ENCODE results near the gene ADAM23. TPM values are rescaled to one million over a fixed set of nuclear protein-coding genes. Genes with fewer than 3 reads are reported as not detected.

ADAM23 gene
- total RNA-seq, 1 donor from 2014 or later: 3.7 TPM

DNA sequence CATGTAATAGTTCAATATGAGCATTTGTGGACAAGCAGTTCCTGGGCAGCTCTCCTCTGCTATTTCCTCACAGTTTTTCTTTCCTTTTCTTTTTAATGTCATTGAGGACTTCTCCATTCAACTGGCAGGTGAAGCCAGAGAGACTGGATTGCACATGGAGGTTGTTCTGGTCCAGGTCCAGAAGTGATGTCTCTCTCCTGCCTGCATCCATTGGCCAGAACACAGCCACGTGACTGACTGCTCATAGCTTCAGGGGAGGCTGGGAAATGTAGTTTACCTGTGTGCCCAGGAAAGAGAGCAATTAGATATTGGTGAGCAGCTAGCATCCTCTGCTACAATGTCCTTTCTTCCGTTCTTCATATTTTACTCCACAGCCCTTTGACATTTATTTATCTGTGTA lies 20.2 kb upstream of the ADAM23 start:
- H3K27ac ChIP-seq (ENCODE audit: low read depth, low read length): no peak overlapping the region
- no peak overlapping the region for H3K4me3 ChIP-seq (ENCODE audit: low read length in 3 of 3)
- H3K36me3 ChIP-seq (ENCODE audit: control insufficient read depth in 3 of 3, insufficient read depth in 3 of 3, low read length in 3 of 3): no peaks in the 10 kb centered on the region
- no peaks in the 10 kb centered on the region for H3K27me3 ChIP-seq (ENCODE audit: control insufficient read depth in 3 of 3, insufficient read depth in 3 of 3, low read length in 3 of 3)
- no peak overlapping the region for H3K9ac ChIP-seq (ENCODE audit: low read depth in 1 of 3, low read length in 3 of 3)
- no peaks in the 10 kb centered on the region for H3K9me3 ChIP-seq (ENCODE audit: control insufficient read depth in 3 of 3, low read length in 3 of 3)
- H3K4me1 ChIP-seq (ENCODE audit: control insufficient read depth in 3 of 3, insufficient read depth in 3 of 3, low read length in 3 of 3): no peaks in the 10 kb centered on the region

DNA sequence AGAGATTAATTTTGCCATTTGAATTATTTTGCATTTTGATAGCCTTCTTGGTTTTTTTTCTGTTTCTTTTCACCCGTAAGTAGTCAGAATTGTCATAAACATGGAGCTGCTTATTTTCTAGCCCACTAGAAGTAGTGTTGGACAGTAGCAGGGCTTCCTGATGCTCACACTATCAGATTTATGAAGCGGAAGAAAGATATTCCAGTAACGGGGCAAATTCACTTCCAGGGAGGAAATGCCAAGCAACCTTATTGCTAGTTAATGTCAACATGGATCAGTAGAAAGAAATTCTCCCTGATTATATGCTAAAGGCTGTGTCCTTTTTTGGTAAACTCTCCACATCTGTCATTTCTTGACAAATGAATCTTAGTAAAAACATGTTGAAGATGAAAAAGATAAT lies 19.2 kb upstream of the ADAM23 start:
- Histone ChIP-seq H3K27ac (ENCODE audit: low read depth, low read length) (no peak overlapping the region), H3K9ac (ENCODE audit: low read depth in 1 of 3, low read length in 3 of 3) (no peak overlapping the region), H3K9me3 (ENCODE audit: control insufficient read depth in 3 of 3, low read length in 3 of 3) (no peaks in the 10 kb centered on the region), H3K4me1 (ENCODE audit: control insufficient read depth in 3 of 3, insufficient read depth in 3 of 3, low read length in 3 of 3) (no peaks in the 10 kb centered on the region), H3K27me3 (ENCODE audit: control insufficient read depth in 3 of 3, insufficient read depth in 3 of 3, low read length in 3 of 3) (no peaks in the 10 kb centered on the region), H3K36me3 (ENCODE audit: control insufficient read depth in 3 of 3, insufficient read depth in 3 of 3, low read length in 3 of 3) (no peaks in the 10 kb centered on the region), H3K4me3 (ENCODE audit: low read length in 3 of 3) (no peak overlapping the region)

DNA sequence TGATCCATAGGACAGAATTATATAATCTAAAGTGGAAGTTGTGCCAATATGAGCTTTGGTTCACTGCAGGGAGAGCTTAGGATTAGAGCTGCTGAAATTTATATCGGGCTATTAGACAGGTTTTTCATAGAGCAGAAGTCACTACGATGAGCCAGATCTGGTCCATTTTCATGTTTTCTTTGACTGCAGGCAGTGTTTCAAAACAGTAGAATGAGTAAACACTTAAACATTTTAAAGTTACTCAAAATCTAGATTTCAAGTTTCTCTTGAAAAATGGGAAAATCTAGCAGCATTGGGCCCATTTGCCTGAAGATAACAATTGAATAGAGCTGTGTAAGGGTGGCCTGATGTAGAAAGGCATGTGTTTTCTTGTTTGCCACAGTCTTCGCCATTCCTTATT lies 14.5 kb upstream of the ADAM23 start:
- Histone ChIP-seq H3K36me3 (ENCODE audit: control insufficient read depth in 3 of 3, insufficient read depth in 3 of 3, low read length in 3 of 3) (no peaks in the 10 kb centered on the region), H3K9ac (ENCODE audit: low read depth in 1 of 3, low read length in 3 of 3) (no peak overlapping the region), H3K27ac (ENCODE audit: low read depth, low read length) (no peak overlapping the region)

DNA sequence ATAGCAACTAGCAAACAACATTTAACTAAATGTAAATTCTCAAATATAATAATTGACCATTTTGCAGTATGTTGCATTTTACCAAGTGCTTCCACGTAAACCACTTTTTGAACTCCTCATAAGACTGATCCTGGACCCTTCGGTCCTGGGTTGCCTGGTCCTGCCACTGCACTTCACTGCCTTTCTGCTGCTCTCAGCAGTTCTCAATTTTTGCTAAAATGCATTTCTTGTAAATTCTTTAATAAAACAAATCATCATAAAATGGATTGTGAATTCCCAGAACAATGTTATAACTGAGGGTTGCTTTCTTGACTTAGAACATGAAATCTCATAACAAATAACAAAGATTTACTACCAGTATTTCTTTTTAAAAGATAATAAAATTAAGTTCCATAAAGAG lies 12.9 kb upstream of the ADAM23 start:
- Histone ChIP-seq H3K9ac (ENCODE audit: low read depth in 1 of 3, low read length in 3 of 3) (no peak overlapping the region), H3K4me3 (ENCODE audit: low read length in 3 of 3) (no peak overlapping the region), H3K36me3 (ENCODE audit: control insufficient read depth in 3 of 3, insufficient read depth in 3 of 3, low read length in 3 of 3) (no peaks in the 10 kb centered on the region), H3K4me1 (ENCODE audit: control insufficient read depth in 3 of 3, insufficient read depth in 3 of 3, low read length in 3 of 3) (no peaks in the 10 kb centered on the region), H3K27ac (ENCODE audit: low read depth, low read length) (no peak overlapping the region), H3K9me3 (ENCODE audit: control insufficient read depth in 3 of 3, low read length in 3 of 3) (no peaks in the 10 kb centered on the region), H3K27me3 (ENCODE audit: control insufficient read depth in 3 of 3, insufficient read depth in 3 of 3, low read length in 3 of 3) (peaks cover 0 to 2% (median 0%) of the 10 kb centered on the region in 3 donors)

More for the DNA sequence above, 14.5 kb upstream of the ADAM23 start:
- Histone ChIP-seq H3K4me3 (ENCODE audit: low read length in 3 of 3) (no peak overlapping the region), H3K9me3 (ENCODE audit: control insufficient read depth in 3 of 3, low read length in 3 of 3) (no peaks in the 10 kb centered on the region), H3K27me3 (ENCODE audit: control insufficient read depth in 3 of 3, insufficient read depth in 3 of 3, low read length in 3 of 3) (peaks cover 0 to 2% (median 0%) of the 10 kb centered on the region in 3 donors), H3K4me1 (ENCODE audit: control insufficient read depth in 3 of 3, insufficient read depth in 3 of 3, low read length in 3 of 3) (no peaks in the 10 kb centered on the region)

DNA sequence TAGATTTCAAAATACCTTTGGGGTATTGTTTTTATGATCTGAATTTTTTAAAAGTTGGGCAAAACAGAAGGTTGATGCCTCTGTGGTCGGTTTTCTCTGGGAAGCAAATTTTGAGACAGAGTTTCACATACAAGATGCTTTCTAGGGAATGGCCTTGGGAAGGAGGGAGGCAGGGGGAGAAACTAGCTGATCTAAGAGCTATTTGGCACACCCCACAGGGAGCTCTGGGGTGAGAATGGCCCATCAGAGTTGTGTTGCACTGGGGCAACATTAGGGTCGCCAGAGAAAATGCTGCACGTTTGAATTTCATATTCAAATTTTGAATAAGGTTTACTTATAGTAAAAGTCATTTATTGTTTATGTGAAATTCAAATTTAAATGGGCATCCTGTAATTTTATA lies 11.9 kb upstream of the ADAM23 start:
- peaks cover 0 to 2% (median 0%) of the 10 kb centered on the region in 3 donors for H3K27me3 ChIP-seq (ENCODE audit: control insufficient read depth in 3 of 3, insufficient read depth in 3 of 3, low read length in 3 of 3)
- H3K4me1 ChIP-seq (ENCODE audit: control insufficient read depth in 3 of 3, insufficient read depth in 3 of 3, low read length in 3 of 3): no peaks in the 10 kb centered on the region
- H3K27ac ChIP-seq (ENCODE audit: low read depth, low read length): no peak overlapping the region
- H3K9ac ChIP-seq (ENCODE audit: low read depth in 1 of 3, low read length in 3 of 3): no peak overlapping the region
- H3K4me3 ChIP-seq (ENCODE audit: low read length in 3 of 3): no peak overlapping the region
- no peaks in the 10 kb centered on the region for H3K9me3 ChIP-seq (ENCODE audit: control insufficient read depth in 3 of 3, low read length in 3 of 3)
- H3K36me3 ChIP-seq (ENCODE audit: control insufficient read depth in 3 of 3, insufficient read depth in 3 of 3, low read length in 3 of 3): no peaks in the 10 kb centered on the region

DNA sequence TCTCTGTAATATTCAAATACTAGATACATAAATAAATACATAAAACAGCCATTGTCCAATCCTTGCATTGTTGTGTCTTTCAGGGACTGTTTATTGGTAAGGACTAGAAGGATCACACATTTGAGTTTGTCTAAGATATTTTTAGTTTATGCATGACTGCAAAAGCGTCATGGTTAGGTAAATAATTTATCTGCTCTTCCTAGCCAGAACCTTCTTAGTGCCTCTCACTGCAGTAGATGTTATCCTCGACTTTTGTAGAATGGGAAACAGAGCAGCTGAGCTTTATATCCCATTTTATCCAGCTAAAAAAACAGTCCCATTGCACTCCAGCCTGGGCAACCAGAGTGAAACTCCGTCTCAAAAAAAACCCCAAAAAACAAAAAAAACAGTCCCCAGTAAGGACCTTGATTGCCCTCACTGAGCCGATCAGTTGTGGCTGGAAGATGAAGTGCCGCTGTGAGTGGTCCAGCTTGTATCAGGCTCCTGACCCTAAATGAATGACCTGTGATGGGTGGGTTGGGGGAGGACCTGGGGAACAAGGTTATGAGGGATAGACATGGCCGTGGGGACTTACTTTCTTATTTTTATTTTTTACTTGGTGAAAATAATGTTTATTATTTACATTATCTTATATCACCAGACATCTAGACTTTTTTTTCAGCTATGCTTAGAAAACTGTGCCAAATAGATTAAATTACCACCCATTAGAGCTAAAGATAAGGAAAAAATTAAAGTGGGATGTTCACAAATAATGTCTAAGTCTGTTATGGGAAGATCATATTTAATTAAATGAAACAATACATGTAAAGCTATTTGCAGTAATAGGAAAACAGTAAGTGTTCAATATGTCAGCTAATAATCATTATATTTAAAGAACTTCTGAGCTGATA lies 10.9 kb upstream of the ADAM23 start:
- Histone ChIP-seq H3K36me3 (ENCODE audit: control insufficient read depth in 3 of 3, insufficient read depth in 3 of 3, low read length in 3 of 3) (no peaks in the 10 kb centered on the region), H3K4me1 (ENCODE audit: control insufficient read depth in 3 of 3, insufficient read depth in 3 of 3, low read length in 3 of 3) (no peaks in the 10 kb centered on the region), H3K27ac (ENCODE audit: low read depth, low read length) (no peak overlapping the region), H3K27me3 (ENCODE audit: control insufficient read depth in 3 of 3, insufficient read depth in 3 of 3, low read length in 3 of 3) (peaks cover 0 to 2% (median 0%) of the 10 kb centered on the region in 3 donors), H3K9me3 (ENCODE audit: control insufficient read depth in 3 of 3, low read length in 3 of 3) (no peaks in the 10 kb centered on the region), H3K4me3 (ENCODE audit: low read length in 3 of 3) (no peak overlapping the region), H3K9ac (ENCODE audit: low read depth in 1 of 3, low read length in 3 of 3) (no peak overlapping the region)

DNA sequence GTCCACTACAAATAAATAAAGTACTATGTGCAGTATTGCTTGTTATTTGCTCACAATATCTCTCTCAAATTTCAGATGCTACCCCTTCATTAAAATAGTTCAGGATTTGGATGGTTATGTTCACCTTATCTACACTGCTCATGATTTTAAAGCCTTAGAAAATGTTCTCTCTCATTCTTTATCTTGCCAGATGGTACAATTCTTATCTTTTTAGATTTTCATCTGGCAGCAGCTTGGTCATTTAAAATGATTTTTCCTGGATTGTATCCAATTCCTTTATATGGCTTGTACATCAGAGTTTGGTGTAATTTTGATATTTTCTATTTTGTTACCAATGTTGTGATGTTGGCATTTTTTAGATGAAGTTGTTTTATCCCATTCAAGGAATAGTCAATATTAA lies 10.1 kb upstream of the ADAM23 start:
- Histone ChIP-seq H3K27ac (ENCODE audit: low read depth, low read length) (no peak overlapping the region), H3K27me3 (ENCODE audit: control insufficient read depth in 3 of 3, insufficient read depth in 3 of 3, low read length in 3 of 3) (peaks cover 0 to 2% (median 0%) of the 10 kb centered on the region in 3 donors), H3K4me3 (ENCODE audit: low read length in 3 of 3) (no peak overlapping the region), H3K36me3 (ENCODE audit: control insufficient read depth in 3 of 3, insufficient read depth in 3 of 3, low read length in 3 of 3) (no peaks in the 10 kb centered on the region), H3K9me3 (ENCODE audit: control insufficient read depth in 3 of 3, low read length in 3 of 3) (no peaks in the 10 kb centered on the region), H3K4me1 (ENCODE audit: control insufficient read depth in 3 of 3, insufficient read depth in 3 of 3, low read length in 3 of 3) (no peaks in the 10 kb centered on the region), H3K9ac (ENCODE audit: low read depth in 1 of 3, low read length in 3 of 3) (no peak overlapping the region)

DNA sequence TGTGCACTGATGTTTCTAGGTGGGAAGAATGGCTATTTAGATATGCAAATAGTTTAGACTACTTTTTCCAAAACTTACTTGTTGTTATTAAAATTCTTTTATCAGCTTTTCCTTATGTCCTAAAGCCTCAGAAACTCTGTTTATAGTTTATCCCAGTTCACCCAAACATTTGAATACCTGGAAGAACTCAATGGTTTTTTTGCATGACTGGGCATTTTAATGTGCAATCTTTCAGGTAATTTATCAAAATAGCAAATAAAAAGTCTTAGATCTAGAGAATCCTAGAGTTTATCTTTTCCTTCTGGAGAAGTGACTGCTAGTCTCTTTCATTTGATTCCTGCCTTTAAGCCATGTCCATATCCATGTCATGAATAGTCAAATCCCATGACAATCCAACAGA lies 9.6 kb upstream of the ADAM23 start:
- Histone ChIP-seq H3K4me1 (ENCODE audit: control insufficient read depth in 3 of 3, insufficient read depth in 3 of 3, low read length in 3 of 3) (no peaks in the 10 kb centered on the region), H3K27ac (ENCODE audit: low read depth, low read length) (no peak overlapping the region), H3K27me3 (ENCODE audit: control insufficient read depth in 3 of 3, insufficient read depth in 3 of 3, low read length in 3 of 3) (peaks cover 0 to 2% (median 0%) of the 10 kb centered on the region in 3 donors), H3K36me3 (ENCODE audit: control insufficient read depth in 3 of 3, insufficient read depth in 3 of 3, low read length in 3 of 3) (no peaks in the 10 kb centered on the region), H3K9me3 (ENCODE audit: control insufficient read depth in 3 of 3, low read length in 3 of 3) (no peaks in the 10 kb centered on the region), H3K4me3 (ENCODE audit: low read length in 3 of 3) (no peak overlapping the region), H3K9ac (ENCODE audit: low read depth in 1 of 3, low read length in 3 of 3) (no peak overlapping the region)

DNA sequence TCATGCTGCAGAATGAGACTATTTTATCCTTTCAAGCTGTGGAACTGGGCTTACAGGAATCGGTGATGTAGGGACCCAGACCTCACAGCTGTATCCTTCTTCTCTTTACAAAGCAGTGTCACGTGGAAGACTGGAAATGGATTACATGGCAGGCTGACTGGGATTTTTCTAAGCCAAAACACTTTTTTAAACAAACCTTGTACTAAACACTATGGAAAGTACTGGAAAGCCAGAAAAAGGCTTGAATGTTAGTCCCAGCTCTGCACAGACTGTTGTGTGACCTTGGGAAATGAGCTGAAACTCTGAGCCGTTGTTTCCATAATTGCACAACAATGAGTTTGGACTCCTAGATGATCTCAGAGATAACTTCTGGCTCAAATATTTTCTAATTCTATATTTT lies 7.6 kb upstream of the ADAM23 start:
- no peaks in the 10 kb centered on the region for H3K9me3 ChIP-seq (ENCODE audit: control insufficient read depth in 3 of 3, low read length in 3 of 3)
- H3K36me3 ChIP-seq (ENCODE audit: control insufficient read depth in 3 of 3, insufficient read depth in 3 of 3, low read length in 3 of 3): no peaks in the 10 kb centered on the region
- no peaks in the 10 kb centered on the region for H3K4me1 ChIP-seq (ENCODE audit: control insufficient read depth in 3 of 3, insufficient read depth in 3 of 3, low read length in 3 of 3)
- no peak overlapping the region for H3K27ac ChIP-seq (ENCODE audit: low read depth, low read length)
- H3K9ac ChIP-seq (ENCODE audit: low read depth in 1 of 3, low read length in 3 of 3): no peak overlapping the region
- no peak overlapping the region for H3K4me3 ChIP-seq (ENCODE audit: low read length in 3 of 3)
- no peaks in the 10 kb centered on the region for H3K27me3 ChIP-seq (ENCODE audit: control insufficient read depth in 3 of 3, insufficient read depth in 3 of 3, low read length in 3 of 3)

DNA sequence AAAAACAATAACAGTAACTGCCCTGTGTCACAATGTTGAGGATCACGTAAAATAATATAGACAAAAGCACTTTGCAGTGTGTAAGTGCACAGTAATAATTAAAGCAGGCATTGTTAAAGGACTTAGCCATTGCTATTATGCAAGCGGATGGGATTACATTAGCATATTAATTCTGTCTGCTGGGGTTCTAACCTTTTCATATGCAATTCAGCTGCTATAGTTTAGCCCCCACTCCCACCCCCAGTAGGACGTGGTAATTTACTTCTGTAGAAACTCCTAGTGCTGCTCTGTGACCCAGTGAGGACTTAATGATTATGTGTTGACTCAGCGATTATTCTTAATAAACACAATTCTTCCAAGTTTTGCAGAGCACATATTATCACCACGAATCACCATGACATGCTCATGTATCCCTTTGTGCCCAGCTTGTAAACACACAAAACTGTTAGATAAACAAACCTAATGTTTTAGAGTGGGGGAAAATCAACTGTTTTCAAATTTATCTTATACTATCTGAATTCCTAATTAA lies 5.1 kb upstream of the ADAM23 start:
- Histone ChIP-seq H3K4me1 (ENCODE audit: control insufficient read depth in 3 of 3, insufficient read depth in 3 of 3, low read length in 3 of 3) (peaks cover 5 to 8% (median 5%) of the 10 kb centered on the region in 3 donors), H3K27me3 (ENCODE audit: control insufficient read depth in 3 of 3, insufficient read depth in 3 of 3, low read length in 3 of 3) (no peaks in the 10 kb centered on the region), H3K9me3 (ENCODE audit: control insufficient read depth in 3 of 3, low read length in 3 of 3) (no peaks in the 10 kb centered on the region), H3K27ac (ENCODE audit: low read depth, low read length) (no peak overlapping the region), H3K9ac (ENCODE audit: low read depth in 1 of 3, low read length in 3 of 3) (no peak overlapping the region), H3K4me3 (ENCODE audit: low read length in 3 of 3) (no peak overlapping the region), H3K36me3 (ENCODE audit: control insufficient read depth in 3 of 3, insufficient read depth in 3 of 3, low read length in 3 of 3) (no peaks in the 10 kb centered on the region)

Measured in skeletal muscle tissue (tissue), 4 donors.